ENCODE data around the gene MYCL.

DNA sequence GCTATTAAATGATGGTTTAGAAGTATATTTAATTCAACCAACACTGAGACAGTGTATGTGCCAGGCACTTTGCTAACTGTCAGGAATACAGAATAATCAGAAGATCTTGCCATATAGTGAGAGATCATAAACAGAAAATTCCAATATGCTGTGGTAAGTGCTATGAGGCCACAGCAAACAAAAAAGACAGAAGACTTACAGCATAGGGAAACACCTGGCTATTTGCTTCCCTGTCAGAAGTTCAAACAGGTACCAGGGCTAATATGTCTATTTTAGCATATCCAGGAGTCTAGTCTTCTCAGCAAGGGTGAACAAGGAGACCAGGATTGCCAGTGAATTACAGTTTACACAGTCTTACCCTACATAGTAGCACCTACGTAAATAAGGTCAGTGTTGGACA, 48.8 kb downstream of the MYCL start:
- TF ChIP-seq POLR2A (IDR thresholded peaks at IDR 0.05), result no peak
- TF ChIP-seq, protein P1, sequence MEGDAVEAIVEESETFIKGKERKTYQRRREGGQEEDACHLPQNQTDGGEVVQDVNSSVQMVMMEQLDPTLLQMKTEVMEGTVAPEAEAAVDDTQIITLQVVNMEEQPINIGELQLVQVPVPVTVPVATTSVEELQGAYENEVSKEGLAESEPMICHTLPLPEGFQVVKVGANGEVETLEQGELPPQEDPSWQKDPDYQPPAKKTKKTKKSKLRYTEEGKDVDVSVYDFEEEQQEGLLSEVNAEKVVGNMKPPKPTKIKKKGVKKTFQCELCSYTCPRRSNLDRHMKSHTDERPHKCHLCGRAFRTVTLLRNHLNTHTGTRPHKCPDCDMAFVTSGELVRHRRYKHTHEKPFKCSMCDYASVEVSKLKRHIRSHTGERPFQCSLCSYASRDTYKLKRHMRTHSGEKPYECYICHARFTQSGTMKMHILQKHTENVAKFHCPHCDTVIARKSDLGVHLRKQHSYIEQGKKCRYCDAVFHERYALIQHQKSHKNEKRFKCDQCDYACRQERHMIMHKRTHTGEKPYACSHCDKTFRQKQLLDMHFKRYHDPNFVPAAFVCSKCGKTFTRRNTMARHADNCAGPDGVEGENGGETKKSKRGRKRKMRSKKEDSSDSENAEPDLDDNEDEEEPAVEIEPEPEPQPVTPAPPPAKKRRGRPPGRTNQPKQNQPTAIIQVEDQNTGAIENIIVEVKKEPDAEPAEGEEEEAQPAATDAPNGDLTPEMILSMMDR (IDR thresholded peaks at IDR 0.05 in 8 of 11, conservative IDR thresholded peaks at IDR 0.05 in 3 of 11), result no peak
- no peak for TF ChIP-seq POLR2AphosphoS5 (IDR thresholded peaks at IDR 0.05)

All from spleen (tissue), 7 donors.